ENCODE measurements around the gene KNDC1. TPM values are rescaled to one million over a fixed set of nuclear protein-coding genes. Genes with fewer than 3 reads are reported as not detected.

The KNDC1 gene
- total RNA-seq, 1 experiment from 2014 or later: 15.7 TPM

DNA sequence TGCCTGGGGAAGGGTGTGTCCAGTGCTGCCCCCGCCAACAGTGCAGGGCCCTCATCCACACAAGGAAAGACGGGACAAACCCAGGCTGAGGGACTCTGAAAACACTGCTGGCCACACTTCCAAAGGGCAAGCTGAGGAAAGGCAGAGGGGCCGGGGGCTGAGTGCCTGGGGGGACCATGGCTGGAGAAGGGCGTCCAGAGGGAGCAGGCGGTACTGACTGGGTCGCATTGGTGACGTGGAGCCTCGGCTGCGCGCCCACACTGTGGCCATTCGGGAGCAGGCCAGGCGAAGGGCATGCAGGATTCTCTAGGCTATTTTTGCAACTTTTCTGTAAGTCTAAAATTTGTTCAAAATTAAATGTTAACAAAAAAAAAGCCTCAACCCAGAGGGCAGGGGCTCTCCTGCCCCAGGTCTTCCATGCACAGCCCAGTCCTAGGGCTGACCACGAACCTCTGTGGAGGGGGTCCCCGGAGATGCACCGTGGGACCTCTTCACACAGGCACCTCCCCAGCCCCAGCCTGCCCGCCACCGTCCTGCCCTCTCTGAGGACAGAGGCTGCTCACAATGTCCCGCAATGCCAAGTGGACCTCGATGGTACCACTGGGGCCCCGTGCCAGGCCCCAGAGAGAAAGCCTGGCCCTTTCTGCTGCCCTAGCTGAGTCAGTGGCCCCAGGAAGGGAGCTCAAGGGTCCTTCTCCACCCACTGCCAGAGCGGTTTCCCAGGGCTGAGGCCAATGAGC lies 106.2 kb downstream of the KNDC1 start:
- Histone ChIP-seq H3K14ac (ENCODE audit: insufficient read depth, low read length) (no peak overlapping the region), H2BK12ac (ENCODE audit: insufficient read length, low read depth, low read length) (no peak overlapping the region), H3K18ac (ENCODE audit: insufficient read length, low read depth, low read length) (no peak overlapping the region), H3K4me1 (ENCODE audit: insufficient read depth, low read length) (no peaks in the 10 kb centered on the region), H2BK120ac (ENCODE audit: low read depth, low read length, poor library complexity, severe bottlenecking) (no peak overlapping the region), H3K23ac (ENCODE audit: insufficient read length, low read depth, low read length) (no peak overlapping the region), H3T11ph (ENCODE audit: low read length) (no peak overlapping the region), H3K4me2 (ENCODE audit: insufficient read depth, insufficient read length, low read length) (no peak overlapping the region), H2BK20ac (ENCODE audit: low read depth, low read length, poor library complexity, severe bottlenecking) (no peak overlapping the region), H2BK5ac (ENCODE audit: insufficient read length, low read length) (no peak overlapping the region), H3K9me3 (ENCODE audit: control insufficient read depth, low read depth, low read length) (no peaks in the 10 kb centered on the region), H4K20me1 (ENCODE audit: control insufficient read depth, insufficient read depth, insufficient read length) (peaks cover 3% of the 10 kb centered on the region), H3K79me2 (ENCODE audit: insufficient read depth, low read length) (no peaks in the 10 kb centered on the region), H4K91ac (ENCODE audit: insufficient read length, low read depth, low read length) (no peak overlapping the region), H3K56ac (ENCODE audit: insufficient read length, low read depth, low read length) (no peak overlapping the region), H2BK15ac (ENCODE audit: low read depth, low read length) (no peak overlapping the region), H3K23me2 (ENCODE audit: insufficient read length, low read depth, low read length, poor library complexity, severe bottlenecking) (peaks cover 6% of the 10 kb centered on the region), H4K5ac (ENCODE audit: insufficient read length, low read depth, low read length) (no peak overlapping the region), H3K79me1 (ENCODE audit: insufficient read depth, low read depth, low read length, poor library complexity, severe bottlenecking) (no peaks in the 10 kb centered on the region), H3K4ac (ENCODE audit: low read depth, low read length) (no peak overlapping the region), H2AK5ac (ENCODE audit: insufficient read length, low read length) (no peak overlapping the region), H3K27me3 (ENCODE audit: insufficient read depth, low read length) (no peaks in the 10 kb centered on the region; the same call in 1 of the 2 replicates), H4K8ac (replicated peaks; ENCODE audit: insufficient read length, low read depth, low read length) (no peak overlapping the region), H3K27ac (ENCODE audit: insufficient read length, low read depth, low read length) (no peak overlapping the region), H2AFZ (ENCODE audit: low read length) (no peak overlapping the region), H3K9ac (ENCODE audit: extremely low read depth, insufficient read length, low read length) (no peak overlapping the region)
- H3K4me1 Mint-ChIP-seq: peaks cover 0 to 10% of the 10 kb centered on the region in 2 experiments; a peak in 3 of 4 replicates
- DNase-seq: no peak
- peaks cover 19% of the 10 kb centered on the region for H3K27me3 Mint-ChIP-seq (ENCODE audit: low read depth)
- no peaks in the 10 kb centered on the region for H3K9me3 Mint-ChIP-seq
- no peak overlapping the region for H3K27ac Mint-ChIP-seq
- TF ChIP-seq, protein P1, sequence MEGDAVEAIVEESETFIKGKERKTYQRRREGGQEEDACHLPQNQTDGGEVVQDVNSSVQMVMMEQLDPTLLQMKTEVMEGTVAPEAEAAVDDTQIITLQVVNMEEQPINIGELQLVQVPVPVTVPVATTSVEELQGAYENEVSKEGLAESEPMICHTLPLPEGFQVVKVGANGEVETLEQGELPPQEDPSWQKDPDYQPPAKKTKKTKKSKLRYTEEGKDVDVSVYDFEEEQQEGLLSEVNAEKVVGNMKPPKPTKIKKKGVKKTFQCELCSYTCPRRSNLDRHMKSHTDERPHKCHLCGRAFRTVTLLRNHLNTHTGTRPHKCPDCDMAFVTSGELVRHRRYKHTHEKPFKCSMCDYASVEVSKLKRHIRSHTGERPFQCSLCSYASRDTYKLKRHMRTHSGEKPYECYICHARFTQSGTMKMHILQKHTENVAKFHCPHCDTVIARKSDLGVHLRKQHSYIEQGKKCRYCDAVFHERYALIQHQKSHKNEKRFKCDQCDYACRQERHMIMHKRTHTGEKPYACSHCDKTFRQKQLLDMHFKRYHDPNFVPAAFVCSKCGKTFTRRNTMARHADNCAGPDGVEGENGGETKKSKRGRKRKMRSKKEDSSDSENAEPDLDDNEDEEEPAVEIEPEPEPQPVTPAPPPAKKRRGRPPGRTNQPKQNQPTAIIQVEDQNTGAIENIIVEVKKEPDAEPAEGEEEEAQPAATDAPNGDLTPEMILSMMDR (conservative IDR thresholded peaks at IDR 0.05): no peak
- WGBS (ENCODE audit: extremely low coverage, insufficient read length, low lambda C conversion rate): no CpG with 5 or more reads among the region's 21 CpGs
- no peaks in the 10 kb centered on the region for H3K36me3 Mint-ChIP-seq (ENCODE audit: insufficient read depth in 1 of 3, low read depth in 3 of 3)
- H3K4me3 Mint-ChIP-seq: no peak overlapping the region

Measured in H9 (cell line).